Activated CD4-positive, CD25-positive, alpha-beta regulatory T cell (primary cell): ENCODE measurements around the gene CCDC148.
"Not testable (repeated sequence)": the region's sequence is repeated elsewhere in the genome, so short reads cannot be mapped to it uniquely, and the experiment has no call there.

Experiments used
- DNase-seq, 4 experiments: peaks; one replicate each; lab custom pipeline; 2025; lab: John Stamatoyannopoulos, UW

Gene CCDC148

DNA sequence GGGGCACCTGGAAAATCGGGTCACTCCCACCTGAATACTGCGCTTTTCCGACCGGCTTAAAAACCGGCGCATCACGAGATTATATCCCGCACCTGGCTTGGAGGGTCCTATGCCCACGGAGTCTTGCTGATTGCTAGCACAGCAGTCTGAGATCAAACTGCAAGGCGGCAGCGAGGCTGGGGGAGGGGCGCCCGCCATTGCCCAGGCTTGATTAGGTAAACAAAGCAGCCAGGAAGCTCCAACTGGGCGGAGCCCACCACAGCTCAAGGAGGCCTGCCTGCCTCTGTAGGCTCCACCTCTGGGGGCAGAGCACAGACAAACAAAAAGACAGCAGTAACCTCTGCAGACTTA, 105.1 kb downstream of the CCDC148 start:
- DNase-seq, result not testable (repeated sequence)

GRCh38 chr2:158350751-158351465, 105.6 kb downstream of the CCDC148 start:
- not testable (repeated sequence) for DNase-seq

GRCh38 chr2:158346032-158346431, 110.5 kb downstream of the CCDC148 start:
- DNase-seq, result no peak

GRCh38 chr2:158339513-158339912, 117.0 kb downstream of the CCDC148 start:
- no peak for DNase-seq

GRCh38 chr2:158337018-158337417, 119.5 kb downstream of the CCDC148 start:
- no peak for DNase-seq

DNA sequence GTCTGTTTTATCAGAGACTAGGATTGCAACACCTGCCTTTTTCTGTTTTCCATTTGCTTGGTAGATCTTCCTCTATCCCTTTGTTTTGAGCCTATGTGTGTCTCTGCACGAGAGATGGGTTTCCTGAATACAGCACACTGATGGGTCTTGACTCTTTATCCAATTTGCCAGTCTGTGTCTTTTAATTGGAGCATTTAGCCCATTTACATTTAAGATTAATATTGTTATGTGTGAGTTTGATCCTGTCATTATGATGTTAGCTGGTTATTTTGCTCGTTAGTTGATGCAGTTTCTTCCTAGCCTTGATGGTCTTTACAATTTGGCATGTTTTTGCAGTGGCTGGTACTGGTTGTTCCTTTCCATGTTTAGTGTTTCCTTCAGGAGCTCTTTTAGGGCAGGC, 124.8 kb downstream of the CCDC148 start:
- DNase-seq, result not testable (repeated sequence)

GRCh38 chr2:158325782-158326340, 130.7 kb downstream of the CCDC148 start:
- DNase-seq, result no peak

DNA sequence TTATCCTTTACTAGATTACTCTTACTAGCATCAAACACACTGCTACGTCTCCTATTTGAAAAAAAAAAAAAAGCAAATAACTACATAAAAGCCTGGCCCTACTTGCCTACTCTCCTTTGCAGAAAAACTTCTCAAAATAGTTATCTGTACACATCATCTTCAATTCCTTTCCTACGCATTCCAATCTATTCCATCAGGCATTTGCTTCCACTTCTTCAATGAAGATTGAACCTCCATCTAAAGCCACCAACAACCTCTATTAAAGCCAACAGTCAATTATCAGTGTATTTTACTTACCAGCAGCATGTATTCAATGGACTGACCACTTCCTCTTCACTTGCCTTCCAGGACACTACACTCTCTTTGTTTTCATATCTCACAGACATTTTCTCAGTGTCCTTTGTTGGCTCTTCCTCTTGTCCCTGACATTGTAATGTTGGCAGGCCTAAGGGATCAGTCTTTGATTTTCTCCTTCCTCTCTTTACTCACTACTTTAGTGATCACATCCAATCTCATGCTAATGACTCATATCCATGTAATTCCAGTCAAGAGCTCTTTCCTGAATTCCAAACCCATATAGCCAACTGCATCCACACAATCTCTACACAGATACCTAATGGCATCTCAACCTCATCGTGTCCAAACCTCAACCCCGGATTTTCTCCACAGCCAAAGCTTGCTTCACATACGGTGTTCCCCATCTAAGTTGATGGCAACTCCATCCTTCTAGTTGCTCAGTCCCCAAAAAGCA, 131.3 kb downstream of the CCDC148 start:
- DNase-seq, result no peak

- DNase-seq, result no peak
Observed at GRCh38 chr2:158323381-158323780, 133.2 kb downstream of the CCDC148 start.

DNA sequence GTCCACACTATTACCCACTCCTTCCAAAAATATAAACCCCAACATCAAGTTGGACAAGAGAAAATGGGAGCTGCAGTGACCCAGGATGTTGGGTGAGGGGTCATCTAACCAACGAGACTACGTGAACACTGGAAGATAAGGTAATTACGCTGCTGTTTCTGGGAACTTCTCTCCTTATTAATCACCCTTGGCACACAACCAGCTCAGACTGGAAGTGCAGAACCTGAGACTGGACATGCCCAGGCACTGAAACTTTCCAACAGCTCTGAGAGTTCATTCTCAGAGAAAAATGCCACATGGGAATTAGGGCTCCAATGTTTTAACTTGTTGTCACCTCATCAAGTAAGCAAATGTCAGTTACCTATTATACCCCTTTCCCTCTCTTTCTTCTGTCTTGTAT, 135.3 kb downstream of the CCDC148 start:
- no peak for DNase-seq

- no peak for DNase-seq
Observed at GRCh38 chr2:158319269-158319668, 137.3 kb downstream of the CCDC148 start.

DNA sequence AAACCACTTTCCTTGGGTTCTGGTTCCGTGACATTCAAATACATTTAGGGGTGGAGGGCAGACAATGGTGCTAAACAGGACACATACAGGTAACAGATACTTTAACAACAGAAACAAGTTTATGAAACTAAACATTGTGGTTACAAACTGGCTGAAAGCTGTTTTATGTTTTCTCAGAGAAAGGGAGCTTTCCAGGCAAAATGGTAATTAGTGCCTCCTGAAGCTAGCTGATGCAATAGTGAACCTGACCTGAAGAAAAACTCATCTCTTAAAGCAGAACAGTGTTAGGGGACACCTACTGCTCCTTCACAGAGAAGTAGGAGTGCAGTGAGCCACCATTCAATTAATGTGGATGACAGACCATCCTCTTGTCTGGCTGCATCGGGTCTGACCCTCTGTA, 138.9 kb downstream of the CCDC148 start:
- no peak for DNase-seq

GRCh38 chr2:158315803-158316414, 140.6 kb downstream of the CCDC148 start:
- DNase-seq, result no peak

- DNase-seq, result no peak
Observed at GRCh38 chr2:158315000-158315399, 141.6 kb downstream of the CCDC148 start.

GRCh38 chr2:158313734-158314133, 142.8 kb downstream of the CCDC148 start:
- no peak for DNase-seq

- DNase-seq, result no peak
Observed at GRCh38 chr2:158312981-158313380, 143.6 kb downstream of the CCDC148 start.

GRCh38 chr2:158310407-158310806, 146.1 kb downstream of the CCDC148 start:
- not testable (repeated sequence) for DNase-seq

GRCh38 chr2:158305501-158305900, 151.1 kb downstream of the CCDC148 start:
- no peak for DNase-seq

DNA sequence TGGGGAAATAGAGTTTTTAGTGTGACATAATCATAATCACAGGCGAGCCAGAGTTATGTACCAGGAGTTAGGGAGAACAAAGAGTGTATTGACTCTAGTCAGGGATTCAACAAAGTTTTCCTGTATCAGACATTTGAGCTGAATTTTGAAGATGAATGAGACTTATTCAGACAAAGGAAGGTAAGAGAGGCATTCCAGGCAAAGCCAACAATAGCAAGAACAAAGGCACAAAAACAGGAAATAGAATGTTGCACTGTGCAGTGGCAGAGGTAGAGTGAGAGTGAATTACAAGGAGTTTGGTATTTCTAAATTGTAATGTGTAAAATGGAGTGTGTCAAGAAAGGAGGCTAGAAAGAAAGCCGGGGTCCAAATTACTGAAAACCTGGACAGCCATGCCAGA, 156.2 kb downstream of the CCDC148 start:
- DNase-seq, result no peak

DNA sequence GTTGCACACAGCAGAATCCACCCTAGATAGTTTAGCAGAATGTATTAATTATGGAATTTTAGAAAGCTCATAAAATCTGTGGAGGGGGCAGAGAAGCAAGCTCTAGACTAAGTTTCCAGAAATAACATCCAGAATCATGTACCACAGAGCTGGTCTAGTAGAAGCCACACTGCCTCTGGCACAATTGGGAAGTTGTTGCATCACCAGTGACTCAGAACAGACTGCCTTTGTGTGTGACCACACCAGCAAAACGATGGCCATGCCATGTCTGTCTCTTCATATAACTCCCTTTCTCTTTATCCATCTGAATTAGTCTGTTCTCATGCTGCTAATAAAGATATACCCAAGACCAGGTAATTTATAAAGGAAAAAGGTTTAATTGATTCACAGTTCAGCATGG, 158.9 kb downstream of the CCDC148 start:
- DNase-seq, result no peak

- no peak for DNase-seq
Observed at GRCh38 chr2:158297120-158297519, 159.4 kb downstream of the CCDC148 start.

DNA sequence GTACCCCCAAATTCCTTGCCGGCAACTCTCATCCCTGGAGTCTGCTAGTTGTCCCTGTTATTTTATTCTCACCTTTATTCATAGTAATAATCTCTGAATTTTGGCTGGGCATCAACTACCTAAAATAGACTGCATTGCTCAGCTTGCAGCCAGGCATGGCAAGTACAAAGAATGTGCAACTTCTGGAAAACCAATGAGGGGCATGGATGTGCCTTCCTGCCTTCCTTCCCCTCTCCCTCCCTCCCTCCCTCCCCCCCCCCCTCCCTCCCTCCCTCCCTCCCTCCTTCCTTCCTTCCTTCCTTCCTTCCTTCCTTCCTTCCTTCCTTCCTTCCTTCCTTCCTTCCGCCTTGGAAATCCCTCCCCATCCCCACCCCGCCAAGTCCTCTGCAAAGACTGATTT, 162.8 kb downstream of the CCDC148 start:
- no peak for DNase-seq
